WTC11 (cell line): ENCODE results near the gene ATP1B3. TPM values are rescaled to one million over a fixed set of nuclear protein-coding genes. Genes with fewer than 3 reads are reported as not detected.

Experiments
- ATAC-seq: fragments of 200-7000 bp; cut with Tn5 transposase; 2 replicates; pipeline ENCODE4 v1.10.0; 2021; ENCODE audit warnings: mild to moderate bottlenecking, moderate library complexity
- CTCF ChIA-PET: fragments of 300-600 bp; sonication (Branson Sonifier 250); formaldehyde crosslinking; loops from one replicate; lab custom pipeline; 2021; ENCODE audit warnings: antibody characterized with exemption; lab: Charles Lee
- POLR2A ChIA-PET: fragments of 350-600 bp; sonication (Branson Sonifier 250); formaldehyde crosslinking; loops from one replicate; lab custom pipeline; 2021; ENCODE audit warnings: antibody characterized with exemption; lab: Charles Lee
- DNase-seq: peaks from one replicate; pipeline ENCODE4 v3.0.0; 2021; ENCODE audit warnings: low spot score
- H3K27ac Mint-ChIP-seq: 2 replicates; pipeline ENCODE4 v1.8.0; 2021; ENCODE audit warnings: mixed read lengths
- H3K27me3 Mint-ChIP-seq: 2 replicates; pipeline ENCODE4 v1.8.0; 2021; ENCODE audit warnings: low read depth, mild to moderate bottlenecking, moderate library complexity, mixed read lengths
- H3K36me3 Mint-ChIP-seq: 2 replicates; pipeline ENCODE4 v1.8.0; 2021; ENCODE audit warnings: mixed read lengths
- H3K4me1 Mint-ChIP-seq: 2 replicates; pipeline ENCODE4 v1.8.0; 2022; ENCODE audit warnings: mixed read lengths
- H3K4me3 Mint-ChIP-seq: 2 replicates; pipeline ENCODE4 v1.8.0; 2021; ENCODE audit warnings: mild to moderate bottlenecking, moderate library complexity, mixed read lengths
- H3K9me3 Mint-ChIP-seq: 2 replicates; pipeline ENCODE4 v1.8.0; 2021; ENCODE audit warnings: mixed read lengths
- CREB1 ChIP-seq: sonication (generic); formaldehyde crosslinking; IDR thresholded peaks from 2 replicates; pipeline ENCODE4 v1.8.0; 2023; ENCODE audit warnings: mild to moderate bottlenecking, missing genetic modification reagents
- E2F1 ChIP-seq: sonication (generic); formaldehyde crosslinking; IDR thresholded peaks from 2 replicates; pipeline ENCODE4 v1.8.0; 2022; ENCODE audit warnings: mild to moderate bottlenecking, missing genetic modification reagents
- E2F4 ChIP-seq: sonication (generic); formaldehyde crosslinking; IDR thresholded peaks from 2 replicates; pipeline ENCODE4 v1.8.1; 2022; ENCODE audit warnings: low read depth, mild to moderate bottlenecking, moderate library complexity, missing genetic modification reagents, borderline replicate concordance
- GRHL2 ChIP-seq: fragments of 250-450 bp; sonication (Bioruptor Pico); IDR thresholded peaks from 2 replicates; pipeline ENCODE4 v1.8.0; 2022; ENCODE audit warnings: mild to moderate bottlenecking, moderate library complexity; ENCODE audit not compliant: insufficient replicate concordance, severe bottlenecking
- GTF2I ChIP-seq: fragments of 250-450 bp; sonication (Bioruptor Pico); conservative IDR thresholded peaks from 2 replicates; pipeline ENCODE4 v1.4.0; 2021; ENCODE audit warnings: mild to moderate bottlenecking
- KAT7 ChIP-seq: sonication (generic); formaldehyde crosslinking; IDR thresholded peaks from 2 replicates; pipeline ENCODE4 v1.8.1; 2023; ENCODE audit warnings: missing genetic modification reagents, mild to moderate bottlenecking, borderline replicate concordance
- MXD4 ChIP-seq: fragments of 250-450 bp; sonication (Bioruptor Pico); IDR thresholded peaks from 2 replicates; pipeline ENCODE4 v1.8.0; 2021; ENCODE audit warnings: mild to moderate bottlenecking, moderate library complexity, borderline replicate concordance
- NFYB ChIP-seq: sonication (generic); formaldehyde crosslinking; conservative IDR thresholded peaks from 2 replicates; pipeline ENCODE4 v1.8.0; 2022; ENCODE audit warnings: low read depth, missing genetic modification reagents
- PRRX2 ChIP-seq: fragments of 250-450 bp; sonication (Bioruptor Pico); IDR thresholded peaks from 2 replicates; pipeline ENCODE4 v1.8.0; 2021; ENCODE audit warnings: mild to moderate bottlenecking
- RORB ChIP-seq: fragments of 250-450 bp; sonication (Bioruptor Pico); IDR thresholded peaks from 2 replicates; pipeline ENCODE4 v1.9.0; 2021; ENCODE audit warnings: mild to moderate bottlenecking
- SOX15 ChIP-seq: fragments of 250-450 bp; sonication (Bioruptor Pico); IDR thresholded peaks from 2 replicates; pipeline ENCODE4 v1.9.0; 2021; ENCODE audit warnings: mild to moderate bottlenecking
- STAT6 ChIP-seq: sonication (generic); formaldehyde crosslinking; conservative IDR thresholded peaks from 2 replicates; pipeline ENCODE4 v1.8.1; 2023; ENCODE audit warnings: mild to moderate bottlenecking, low read depth, missing genetic modification reagents, moderate library complexity
- TCF7 ChIP-seq: sonication (generic); formaldehyde crosslinking; IDR thresholded peaks from 2 replicates; pipeline ENCODE4 v1.8.0; 2022; ENCODE audit warnings: mild to moderate bottlenecking, low read depth, missing genetic modification reagents, moderate library complexity
- TEAD4 ChIP-seq: sonication (generic); formaldehyde crosslinking; IDR thresholded peaks from 2 replicates; pipeline ENCODE4 v1.8.0; 2022; ENCODE audit warnings: mild to moderate bottlenecking, missing genetic modification reagents
- ZBTB21 ChIP-seq: sonication (generic); formaldehyde crosslinking; IDR thresholded peaks from 2 replicates; pipeline ENCODE4 v1.8.1; 2023; ENCODE audit warnings: mild to moderate bottlenecking, missing genetic modification reagents, borderline replicate concordance
- ZNF138 ChIP-seq: sonication (generic); formaldehyde crosslinking; conservative IDR thresholded peaks from 2 replicates; pipeline ENCODE4 v1.8.1; 2022; ENCODE audit warnings: mild to moderate bottlenecking, moderate library complexity, missing genetic modification reagents
- total RNA-seq: library from RNA; stranded (reverse); gene quantifications from 3 replicates; pipeline ENCODE4 v1.2.3, GENCODE V29; 2021
- TF ChIP-seq, protein P1 (sequence below): sonication (generic); formaldehyde crosslinking; IDR thresholded peaks from 2 replicates; pipeline ENCODE4 v1.8.1; 2023; ENCODE audit warnings: mild to moderate bottlenecking, moderate library complexity, missing genetic modification reagents
- TF ChIP-seq, protein P2 (sequence below): sonication (generic); formaldehyde crosslinking; IDR thresholded peaks from 2 replicates; pipeline ENCODE4 v1.8.1; 2022; ENCODE audit warnings: low read depth, missing genetic modification reagents, borderline replicate concordance
- TF ChIP-seq, protein P3 (sequence below): sonication (generic); formaldehyde crosslinking; IDR thresholded peaks from 2 replicates; pipeline ENCODE4 v1.8.1; 2022; ENCODE audit warnings: mild to moderate bottlenecking, missing genetic modification reagents, moderate library complexity, borderline replicate concordance
- TF ChIP-seq, protein P4 (sequence below): sonication (generic); formaldehyde crosslinking; IDR thresholded peaks from 2 replicates; pipeline ENCODE4 v1.8.1; 2023; ENCODE audit warnings: mild to moderate bottlenecking, missing genetic modification reagents
- TF ChIP-seq, protein P5 (sequence below): sonication (generic); formaldehyde crosslinking; IDR thresholded peaks from 2 replicates; pipeline ENCODE4 v1.8.1; 2023; ENCODE audit warnings: mild to moderate bottlenecking, missing genetic modification reagents, moderate library complexity

ATP1B3 gene
- total RNA-seq, 1 experiment from 2014 or later: 189 TPM

DNA sequence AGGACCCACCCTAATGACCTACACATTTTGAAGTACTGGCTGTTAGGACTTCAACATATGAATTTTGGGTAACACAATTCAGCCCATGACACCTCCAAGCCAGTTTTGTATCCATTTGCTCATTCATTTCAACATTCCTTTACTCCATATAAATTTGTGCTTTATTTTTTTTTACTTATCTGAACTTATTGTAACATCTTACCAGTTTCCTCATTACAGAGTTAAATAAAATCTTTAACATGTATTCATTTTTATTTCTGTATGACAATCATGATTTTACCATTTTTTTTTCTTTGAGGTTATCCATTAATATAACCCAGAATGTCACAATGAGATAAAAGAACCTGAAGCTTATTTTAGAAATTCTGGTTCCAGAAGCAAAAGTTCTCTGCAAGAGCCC lies 48.0 kb upstream of the ATP1B3 start (continued):
- TF ChIP-seq, protein P1, sequence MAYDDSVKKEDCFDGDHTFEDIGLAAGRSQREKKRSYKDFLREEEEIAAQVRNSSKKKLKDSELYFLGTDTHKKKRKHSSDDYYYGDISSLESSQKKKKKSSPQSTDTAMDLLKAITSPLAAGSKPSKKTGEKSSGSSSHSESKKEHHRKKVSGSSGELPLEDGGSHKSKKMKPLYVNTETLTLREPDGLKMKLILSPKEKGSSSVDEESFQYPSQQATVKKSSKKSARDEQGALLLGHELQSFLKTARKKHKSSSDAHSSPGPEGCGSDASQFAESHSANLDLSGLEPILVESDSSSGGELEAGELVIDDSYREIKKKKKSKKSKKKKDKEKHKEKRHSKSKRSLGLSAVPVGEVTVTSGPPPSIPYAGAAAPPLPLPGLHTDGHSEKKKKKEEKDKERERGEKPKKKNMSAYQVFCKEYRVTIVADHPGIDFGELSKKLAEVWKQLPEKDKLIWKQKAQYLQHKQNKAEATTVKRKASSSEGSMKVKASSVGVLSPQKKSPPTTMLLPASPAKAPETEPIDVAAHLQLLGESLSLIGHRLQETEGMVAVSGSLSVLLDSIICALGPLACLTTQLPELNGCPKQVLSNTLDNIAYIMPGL: no peak
- TF ChIP-seq GRHL2 (CRISPR knock-in tag) (no peak), KAT7 (CRISPR knock-in tag) (no peak), E2F1 (no peak), SOX15 (CRISPR knock-in tag) (no peak), MXD4 (CRISPR knock-in tag) (no peak), CREB1 (CRISPR knock-in tag) (no peak), TCF7 (CRISPR knock-in tag) (no peak), ZBTB21 (CRISPR knock-in tag) (no peak)

DNA sequence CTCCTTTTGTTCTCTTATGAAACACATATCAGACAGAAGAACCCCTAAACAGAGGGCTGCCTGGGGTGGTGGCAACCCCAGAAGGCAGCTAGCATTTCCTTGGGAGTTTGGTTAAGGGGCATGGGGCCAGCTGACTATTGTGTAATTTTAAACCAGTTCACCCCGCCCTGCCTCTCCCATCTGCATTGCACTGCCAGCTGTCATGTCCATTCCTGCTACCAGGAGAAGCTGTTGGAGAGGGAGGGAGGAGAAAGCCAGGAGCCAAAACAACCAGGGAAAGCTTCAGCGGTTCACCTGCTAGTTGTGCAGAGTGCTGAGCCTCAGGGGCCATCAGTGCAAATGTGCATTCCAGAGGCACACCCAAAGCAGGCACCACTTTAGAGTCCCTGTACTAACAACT lies 47.6 kb upstream of the ATP1B3 start:
- ChIA-PET CTCF (no interaction called here), POLR2A (no interaction called here)
- no peak overlapping the region for H3K4me3 Mint-ChIP-seq
- TF ChIP-seq GTF2I (CRISPR knock-in tag): no peak
- H3K27me3 Mint-ChIP-seq: peaks cover 3% of the 10 kb centered on the region; the same call in 1 of the 2 replicates
- ATAC-seq: peak; percentile 40
- no peaks in the 10 kb centered on the region for H3K36me3 Mint-ChIP-seq
- peaks cover 4% of the 10 kb centered on the region for H3K9me3 Mint-ChIP-seq
- H3K27ac Mint-ChIP-seq: no peak overlapping the region
- H3K4me1 Mint-ChIP-seq: peaks cover 26% of the 10 kb centered on the region
- no peak for DNase-seq

GRCh38 chr3:141830508-141830907 lies 45.9 kb upstream of the ATP1B3 start:
- DNase-seq (no peak), ATAC-seq (no peak)
- H3K4me3 Mint-ChIP-seq: no peak overlapping the region
- H3K27me3 Mint-ChIP-seq: peaks cover 3% of the 10 kb centered on the region; the same call in 1 of the 2 replicates
- peaks cover 9% of the 10 kb centered on the region for H3K9me3 Mint-ChIP-seq
- ChIA-PET CTCF (interaction anchor here (1.3 to 1.6 kb wide), 2 partner anchors 14 to 185 kb away, joined by 3 to 4 read pairs; no protein-coding TSS in a partner anchor), POLR2A (no interaction called here)
- H3K36me3 Mint-ChIP-seq: no peaks in the 10 kb centered on the region
- peaks cover 26% of the 10 kb centered on the region for H3K4me1 Mint-ChIP-seq
- H3K27ac Mint-ChIP-seq: no peak overlapping the region
- TF ChIP-seq STAT6 (CRISPR knock-in tag): no peak
- no peak for TF ChIP-seq E2F4 (CRISPR knock-in tag)
- no peak for TF ChIP-seq PRRX2 (CRISPR knock-in tag)
- TF ChIP-seq ZNF138 (CRISPR knock-in tag): no peak
- TF ChIP-seq, protein P2, sequence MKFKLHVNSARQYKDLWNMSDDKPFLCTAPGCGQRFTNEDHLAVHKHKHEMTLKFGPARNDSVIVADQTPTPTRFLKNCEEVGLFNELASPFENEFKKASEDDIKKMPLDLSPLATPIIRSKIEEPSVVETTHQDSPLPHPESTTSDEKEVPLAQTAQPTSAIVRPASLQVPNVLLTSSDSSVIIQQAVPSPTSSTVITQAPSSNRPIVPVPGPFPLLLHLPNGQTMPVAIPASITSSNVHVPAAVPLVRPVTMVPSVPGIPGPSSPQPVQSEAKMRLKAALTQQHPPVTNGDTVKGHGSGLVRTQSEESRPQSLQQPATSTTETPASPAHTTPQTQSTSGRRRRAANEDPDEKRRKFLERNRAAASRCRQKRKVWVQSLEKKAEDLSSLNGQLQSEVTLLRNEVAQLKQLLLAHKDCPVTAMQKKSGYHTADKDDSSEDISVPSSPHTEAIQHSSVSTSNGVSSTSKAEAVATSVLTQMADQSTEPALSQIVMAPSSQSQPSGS: no peak
- TF ChIP-seq NFYB (CRISPR knock-in tag): no peak
- TF ChIP-seq, protein P3, sequence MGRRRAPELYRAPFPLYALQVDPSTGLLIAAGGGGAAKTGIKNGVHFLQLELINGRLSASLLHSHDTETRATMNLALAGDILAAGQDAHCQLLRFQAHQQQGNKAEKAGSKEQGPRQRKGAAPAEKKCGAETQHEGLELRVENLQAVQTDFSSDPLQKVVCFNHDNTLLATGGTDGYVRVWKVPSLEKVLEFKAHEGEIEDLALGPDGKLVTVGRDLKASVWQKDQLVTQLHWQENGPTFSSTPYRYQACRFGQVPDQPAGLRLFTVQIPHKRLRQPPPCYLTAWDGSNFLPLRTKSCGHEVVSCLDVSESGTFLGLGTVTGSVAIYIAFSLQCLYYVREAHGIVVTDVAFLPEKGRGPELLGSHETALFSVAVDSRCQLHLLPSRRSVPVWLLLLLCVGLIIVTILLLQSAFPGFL (CRISPR knock-in tag): no peak
- TF ChIP-seq RORB: no peak
- TF ChIP-seq, protein P4, sequence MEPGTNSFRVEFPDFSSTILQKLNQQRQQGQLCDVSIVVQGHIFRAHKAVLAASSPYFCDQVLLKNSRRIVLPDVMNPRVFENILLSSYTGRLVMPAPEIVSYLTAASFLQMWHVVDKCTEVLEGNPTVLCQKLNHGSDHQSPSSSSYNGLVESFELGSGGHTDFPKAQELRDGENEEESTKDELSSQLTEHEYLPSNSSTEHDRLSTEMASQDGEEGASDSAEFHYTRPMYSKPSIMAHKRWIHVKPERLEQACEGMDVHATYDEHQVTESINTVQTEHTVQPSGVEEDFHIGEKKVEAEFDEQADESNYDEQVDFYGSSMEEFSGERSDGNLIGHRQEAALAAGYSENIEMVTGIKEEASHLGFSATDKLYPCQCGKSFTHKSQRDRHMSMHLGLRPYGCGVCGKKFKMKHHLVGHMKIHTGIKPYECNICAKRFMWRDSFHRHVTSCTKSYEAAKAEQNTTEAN (CRISPR knock-in tag): no peak
- TF ChIP-seq, protein P5, sequence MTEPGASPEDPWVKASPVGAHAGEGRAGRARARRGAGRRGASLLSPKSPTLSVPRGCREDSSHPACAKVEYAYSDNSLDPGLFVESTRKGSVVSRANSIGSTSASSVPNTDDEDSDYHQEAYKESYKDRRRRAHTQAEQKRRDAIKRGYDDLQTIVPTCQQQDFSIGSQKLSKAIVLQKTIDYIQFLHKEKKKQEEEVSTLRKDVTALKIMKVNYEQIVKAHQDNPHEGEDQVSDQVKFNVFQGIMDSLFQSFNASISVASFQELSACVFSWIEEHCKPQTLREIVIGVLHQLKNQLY (CRISPR knock-in tag): no peak
- TF ChIP-seq TEAD4 (CRISPR knock-in tag): no peak
